ENCODE measurements around the gene FEN1. TPM values are rescaled to one million over a fixed set of nuclear protein-coding genes. Genes with fewer than 3 reads are reported as not detected.
A peak's percentile ranks its signal among the peaks of the same experiment; 100 is the strongest.

The FEN1 gene
- total and polyA plus RNA-seq, 8 donors, result 4.2 to 24.6 (median 10.0) TPM; not detected in 1

GRCh38 chr11:61752117-61752924 is 40.4 kb upstream of the FEN1 start, which contains the start of gene MYRF:
Gene MYRF, plus strand, starts transcription at chr11:61752636. Its CDS starts 109 bp downstream, at chr11:61752745.
- H3K4me3 ChIP-seq, result peak within 1 kb of the TSS; percentile 50 to 66 (median 59)
- no peaks in the 10 kb centered on the region for H3K36me3 ChIP-seq
- 0 to 2% (median 2%) methylated on average over 6 to 93 of the region's 93 CpGs for WGBS, 5 donors
- TF ChIP-seq CTCF (IDR thresholded peaks at IDR 0.05) (peak in 4 of 7 experiments; percentile 16 to 67 (median 42)), EP300 (IDR thresholded peaks at IDR 0.05) (no peak), POLR2A (IDR thresholded peaks at IDR 0.05) (no peak)
- peak within 1 kb of the TSS; percentile 89 to 93 (median 91) for H3K27ac ChIP-seq
- H3K27me3 ChIP-seq, result peaks cover 0 to 24% (median 0%) of the 10 kb centered on the region in 3 donors
- H3K4me1 ChIP-seq, result peaks cover 27 to 45% (median 36%) of the 10 kb centered on the region in 4 donors
- intact Hi-C loops (cut with DNase I; ENCODE audit: low total_unique reads), result no loop called here
- peak; percentile 81 to 85 for DNase-seq
- H3K9me3 ChIP-seq, result no peaks in the 10 kb centered on the region

- Histone ChIP-seq H3K36me3 (no peaks in the 10 kb centered on the region), H3K4me1 (peaks cover 25 to 45% (median 36%) of the 10 kb centered on the region in 4 donors), H3K4me3 (peak overlapping the region; percentile 50 to 66 (median 59)), H3K9me3 (no peaks in the 10 kb centered on the region), H3K27ac (peak overlapping the region; percentile 89 to 93 (median 91)), H3K27me3 (peaks cover 0 to 25% (median 0%) of the 10 kb centered on the region in 3 donors)
- intact Hi-C loops (cut with DNase I; ENCODE audit: low total_unique reads), result no loop called here
- no peak for TF ChIP-seq POLR2A (IDR thresholded peaks at IDR 0.05)
- no peak for TF ChIP-seq POLR2AphosphoS5 (IDR thresholded peaks at IDR 0.05)
- DNase-seq, result peak in 1 of 2 donors; percentile 42
- 13 to 29% (median 17%) methylated on average over 16 to 17 of the region's 17 CpGs for WGBS, 5 donors
Measured at GRCh38 chr11:61752925-61753521, 39.7 kb upstream of the FEN1 start.

GRCh38 chr11:61753672-61754071 is 39.0 kb upstream of the FEN1 start:
- no peaks in the 10 kb centered on the region for H3K9me3 ChIP-seq
- H3K4me1 ChIP-seq, result peaks cover 29 to 50% (median 41%) of the 10 kb centered on the region in 4 donors
- intact Hi-C loops (cut with DNase I; ENCODE audit: low total_unique reads), result no loop called here
- H3K27me3 ChIP-seq, result peaks cover 0 to 31% (median 0%) of the 10 kb centered on the region in 3 donors
- TF ChIP-seq POLR2AphosphoS5 (IDR thresholded peaks at IDR 0.05), result no peak
- no peak for TF ChIP-seq CTCF (IDR thresholded peaks at IDR 0.05)
- no peak for TF ChIP-seq EP300 (IDR thresholded peaks at IDR 0.05)
- TF ChIP-seq POLR2A (IDR thresholded peaks at IDR 0.05), result no peak
- DNase-seq, result peak in 1 of 2 donors; percentile 31
- no peaks in the 10 kb centered on the region for H3K36me3 ChIP-seq
- 30 to 65% (median 45%) methylated on average over 5 of the region's 5 CpGs for WGBS, 5 donors
- peak overlapping the region; percentile 89 to 93 (median 91) for H3K27ac ChIP-seq
- H3K4me3 ChIP-seq, result peak overlapping the region; percentile 50 to 66 (median 59)

GRCh38 chr11:61754534-61755482 is 37.9 kb upstream of the FEN1 start:
- peaks cover 35 to 52% (median 51%) of the 10 kb centered on the region in 4 donors for H3K4me1 ChIP-seq
- H3K4me3 ChIP-seq, result peak overlapping the region; percentile 50 to 66 (median 59)
- peak overlapping the region; percentile 89 to 93 (median 91) for H3K27ac ChIP-seq
- peak; percentile 71 to 85 for DNase-seq
- intact Hi-C loops (cut with DNase I; ENCODE audit: low total_unique reads), result no loop called here
- WGBS, 5 donors, result 33 to 60% (median 51%) methylated on average over 15 to 31 of the region's 31 CpGs
- TF ChIP-seq CTCF (IDR thresholded peaks at IDR 0.05) (no peak), POLR2AphosphoS5 (IDR thresholded peaks at IDR 0.05) (peak in 2 of 3 donors; percentile 21 to 39), EP300 (IDR thresholded peaks at IDR 0.05) (no peak)
- no peaks in the 10 kb centered on the region for H3K36me3 ChIP-seq
- peaks cover 0 to 30% (median 0%) of the 10 kb centered on the region in 3 donors for H3K27me3 ChIP-seq
- no peaks in the 10 kb centered on the region for H3K9me3 ChIP-seq

Data from stomach (tissue), 9 donors.